Mononuclear cell (primary cell): ENCODE measurements around the gene EPB42. TPM values are rescaled to one million over a fixed set of nuclear protein-coding genes. Genes with fewer than 3 reads are reported as not detected.

ENCODE experiments used
- H3K27me3 ChIP-seq: 2 replicates; pipeline ENCODE4 v1.6.0; 2011; ENCODE audit warnings: low read length, control low read depth; ENCODE audit not compliant: insufficient read depth
- H3K4me1 ChIP-seq: 2 replicates; pipeline ENCODE4 v1.5.1; 2011; ENCODE audit warnings: mild to moderate bottlenecking, low read length, control low read depth; ENCODE audit not compliant: insufficient read depth
- H3K4me3 ChIP-seq: 2 replicates; pipeline ENCODE4 v1.5.1; 2011; ENCODE audit warnings: mild to moderate bottlenecking, low read length, moderate library complexity
- H3K9me3 ChIP-seq: 2 replicates; pipeline ENCODE4 v1.5.1; 2011; ENCODE audit warnings: low read depth, mild to moderate bottlenecking, control low read depth, low read length
- total RNA-seq: library from RNA; depleted of rRNA; stranded (reverse); fragments of >200 nt; gene quantifications from one replicate; pipeline ENCODE4 v1.2.3, GENCODE V29; 2012

EPB42 gene
- total RNA-seq, 1 donor = 0.10 TPM

GRCh38 chr15:43150191-43150929 is 70.5 kb downstream of the EPB42 start:
- Histone ChIP-seq H3K27me3 (no peaks in the 10 kb centered on the region), H3K4me1 (no peaks in the 10 kb centered on the region), H3K9me3 (no peaks in the 10 kb centered on the region), H3K4me3 (no peak overlapping the region)

Other genes starting within 250 kb of the EPB42 start
- 44.7 TPM for gene UBR1, start 115.0 kb downstream of the EPB42 start, total RNA-seq
- 28.8 TPM for gene TMEM62, start 87.4 kb downstream of the EPB42 start, total RNA-seq
- gene CCNDBP1, start 35.6 kb downstream of the EPB42 start, total RNA-seq = 110 TPM
- gene TGM5, start 45.9 kb upstream of the EPB42 start, total RNA-seq = not detected
- gene TGM7, start 81.2 kb upstream of the EPB42 start, total RNA-seq = not detected
- 9.7 TPM for gene LCMT2, start 109.6 kb upstream of the EPB42 start, total RNA-seq
- 8.6 TPM for gene ZSCAN29, start 150.0 kb upstream of the EPB42 start, total RNA-seq
- gene TUBGCP4, start 150.1 kb upstream of the EPB42 start, total RNA-seq = 4.9 TPM